HepG2 (cell line): Measurements from ENCODE around the gene SEL1L2. TPM values are rescaled to one million over a fixed set of nuclear protein-coding genes. Genes with fewer than 3 reads are reported as not detected.

Source experiments
- ATAC-seq: fragments of 200-7000 bp; cut with Tn5 transposase; 3 replicates; pipeline ENCODE4 v1.9.1; 2020; ENCODE audit warnings: mild to moderate bottlenecking, moderate library complexity
- BruUV-seq: library from RNA; stranded (reverse); fragments of 400-500 nt; replicated peaks from 2 replicates; lab custom pipeline; 2021; lab: Mats Ljungman, UMichigan
- CTCF ChIA-PET: fragments of 300-600 bp; formaldehyde crosslinking; extraction: SDS; loops from one replicate; lab custom pipeline; 2021; ENCODE audit warnings: low total read pairs, inconsistent platforms, low intra/inter-chr PET ratio; lab: Yijun Ruan, JAX
- POLR2A ChIA-PET: fragments of 350-600 bp; sonication (Branson Sonifier 250); formaldehyde crosslinking; loops from one replicate; lab custom pipeline; 2020; ENCODE audit warnings: antibody characterized with exemption, inconsistent platforms; lab: Yijun Ruan, JAX
- DNase-seq: peaks from one replicate; pipeline ENCODE4 v3.0.0-alpha.2; 2015; ENCODE audit warnings: low spot score
- FAIRE-seq: peaks from 3 replicates; lab custom pipeline; 2011; peaks lifted over from hg19 to GRCh38; lab: Jason Lieb, UNC
- H2AFZ ChIP-seq: one replicate; pipeline ENCODE4 v1.6.1; 2011; ENCODE audit warnings: low read length, inconsistent platforms
- H3K27ac ChIP-seq: fragments of 300-600 bp; 3 replicates; pipeline ENCODE4 v1.8.0; 2011; ENCODE audit warnings: mixed run types, mild to moderate bottlenecking, mixed read lengths, low read length, inconsistent platforms; ENCODE audit not compliant: insufficient read depth; ENCODE audit errors: extremely low read length
- H3K27me3 ChIP-seq, 2 experiments: fragments of 200-600 bp in 1 of 2; 2 replicates in 1 of 2; 3 replicates in 1 of 2; pipeline versions ENCODE4 v1.6.0 to v1.8.0; 2011; ENCODE audit warnings: low read length in 2 of 2, mild to moderate bottlenecking in 2 of 2, moderate library complexity in 2 of 2, inconsistent platforms in 1 of 2; ENCODE audit not compliant: insufficient read depth in 2 of 2, control insufficient read depth in 1 of 2
- H3K36me3 ChIP-seq, 2 experiments: fragments of 200-600 bp in 1 of 2; replicated peaks in 1 of 2; 2 replicates in 1 of 2; 3 replicates in 1 of 2; pipeline versions ENCODE4 v1.5.1 to v1.8.0; 2011; ENCODE audit warnings: low read length in 2 of 2, inconsistent platforms in 1 of 2; ENCODE audit not compliant: insufficient read depth in 2 of 2, control insufficient read depth in 1 of 2
- H3K4me1 ChIP-seq: 2 replicates; pipeline ENCODE4 v1.5.1; 2012; ENCODE audit warnings: low read length, inconsistent platforms; ENCODE audit not compliant: insufficient read depth
- H3K4me2 ChIP-seq: 2 replicates; pipeline ENCODE4 v1.6.0; 2011; ENCODE audit warnings: low read depth, low read length, inconsistent platforms
- H3K4me3 ChIP-seq, 3 experiments: fragments of 200-600 bp in 1 of 3; sonication (generic), shearing (Covaris generic) in 1 of 3; replicated peaks in 1 of 3; 2 replicates each; pipeline ENCODE4 v1.5.1; 2011 to 2016; ENCODE audit warnings: low read length in 3 of 3, inconsistent platforms in 2 of 3, low read depth in 2 of 3, mild to moderate bottlenecking in 2 of 3, control low read depth in 1 of 3, mixed read lengths in 1 of 3; ENCODE audit not compliant: insufficient read depth in 1 of 3
- H3K79me2 ChIP-seq: one replicate; pipeline ENCODE4 v1.6.1; 2011; ENCODE audit warnings: low read length, inconsistent platforms; ENCODE audit not compliant: insufficient read depth
- H3K9ac ChIP-seq: 2 replicates; pipeline ENCODE4 v1.6.0; 2011; ENCODE audit warnings: mild to moderate bottlenecking, low read depth, low read length, inconsistent platforms; ENCODE audit not compliant: insufficient read depth
- H3K9me3 ChIP-seq: 2 replicates; pipeline ENCODE4 v1.5.1; 2012; ENCODE audit warnings: mild to moderate bottlenecking, low read length
- H4K20me1 ChIP-seq: 2 replicates; pipeline ENCODE4 v1.6.0; 2011; ENCODE audit warnings: inconsistent platforms, mild to moderate bottlenecking, low read length, moderate library complexity; ENCODE audit not compliant: insufficient read depth
- HOMEZ ChIP-seq: IDR thresholded peaks from 2 replicates; pipeline ENCODE4 v1.6.1; 2016; ENCODE audit warnings: low read depth
- NR1H2 ChIP-seq: sonication (generic); formaldehyde crosslinking; IDR thresholded peaks from 2 replicates; pipeline ENCODE4 v1.8.1; 2022; ENCODE audit warnings: low read depth, missing genetic modification reagents, borderline replicate concordance
- SMYD3 ChIP-seq: sonication (generic); formaldehyde crosslinking; IDR thresholded peaks from 2 replicates; pipeline ENCODE4 v1.8.1; 2023; ENCODE audit warnings: mild to moderate bottlenecking, missing genetic modification reagents
- SNAPC5 ChIP-seq: sonication (generic); formaldehyde crosslinking; IDR thresholded peaks from 2 replicates; pipeline ENCODE4 v1.8.1; 2023; ENCODE audit warnings: mild to moderate bottlenecking, missing genetic modification reagents, borderline replicate concordance
- THYN1 ChIP-seq: sonication (generic); formaldehyde crosslinking; IDR thresholded peaks from 2 replicates; pipeline ENCODE4 v1.8.1; 2023; ENCODE audit warnings: low read depth, mild to moderate bottlenecking, moderate library complexity, missing genetic modification reagents, borderline replicate concordance
- ZNF562 ChIP-seq: sonication (generic); formaldehyde crosslinking; IDR thresholded peaks from 2 replicates; pipeline ENCODE4 v1.8.0; 2022; ENCODE audit warnings: missing genetic modification reagents, borderline replicate concordance
- WGBS: methylation state at CpG from one replicate; pipeline ENCODE4 v1.1.6; 2017; ENCODE audit warnings: low lambda C conversion rate; 5-methylcytosine and 5-hydroxymethylcytosine counted together
- in situ Hi-C: cut with HindIII; loops from 2 replicates; pipeline ENCODE4 v1.10.0; 2017; ENCODE audit warnings: low pct_unique_long_range_greater_than_20kb; ENCODE audit not compliant: extremely low pct_ligation_motif_present
- intact Hi-C: fragments of 100-400 bp; cut with micrococcal nuclease; formaldehyde crosslinking; loops from one replicate; pipeline ENCODE4 v1.10.0; 2022; ENCODE audit not compliant: unreplicated experiment
- polyA plus RNA-seq, 8 experiments: library from polyadenylated mRNA; depleted of rRNA in 3 of 8; stranded (reverse) in 7 of 8; unstranded in 1 of 8; fragments of >200 nt; fragmentation: Illumina TruSeq in 4 of 8; extraction: Trizol in 4 of 8; gene quantifications; 2 replicates each; pipeline versions ENCODE4 v1.2.1 to v1.2.3, GENCODE V29; 2011 to 2016; ENCODE audit warnings: low read depth in 4 of 8, missing spikeins in 1 of 8, mixed read lengths in 1 of 8; ENCODE audit not compliant: insufficient read depth in 1 of 8
- total RNA-seq, 5 experiments: library from RNA; depleted of rRNA; stranded (reverse); fragments of >200 nt; fragmentation: Illumina TruSeq; extraction: Trizol; gene quantifications; 2 replicates each; pipeline ENCODE4 v1.2.3, GENCODE V29; 2016; ENCODE audit warnings: low read depth in 1 of 5
- TF ChIP-seq, protein P1 (sequence below): IDR thresholded peaks from 2 replicates; pipeline ENCODE4 v1.6.1; 2012; ENCODE audit warnings: low read length, improper control_type of control experiment
- TF ChIP-seq, protein P2 (sequence below): IDR thresholded peaks from 2 replicates; pipeline ENCODE4 v1.6.1; 2018; ENCODE audit warnings: missing genetic modification reagents

The SEL1L2 gene
- total and polyA plus RNA-seq, 2 of the 13 experiments (the other 11 are each of a cell fraction or from before 2014, with no cell fraction given), result not detected

DNA sequence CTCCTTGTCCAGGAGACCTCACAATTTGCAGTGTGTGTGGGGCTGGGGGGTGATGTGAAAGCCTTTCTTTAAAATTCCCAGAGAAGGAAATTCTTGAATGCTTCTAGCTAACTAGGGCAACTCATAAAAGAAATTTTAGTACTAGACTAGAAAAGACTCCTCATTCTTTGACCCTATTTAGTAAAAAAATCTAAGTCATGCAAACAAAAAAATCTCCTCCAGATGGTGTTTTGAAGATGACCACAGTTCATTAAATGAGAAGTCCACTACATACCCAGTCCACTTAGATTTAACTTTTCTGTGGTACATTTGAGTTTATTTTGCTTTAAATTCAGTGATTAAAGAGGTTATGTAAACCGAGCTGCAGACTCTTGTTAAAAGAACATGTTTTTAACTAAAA is 138.1 kb downstream of the SEL1L2 start:
- Histone ChIP-seq H3K9ac (no peak overlapping the region), H3K36me3 (no peaks in the 10 kb centered on the region), H4K20me1 (no peaks in the 10 kb centered on the region), H3K9me3 (no peaks in the 10 kb centered on the region), H3K4me3 (no peak overlapping the region), H2AFZ (no peak overlapping the region), H3K79me2 (no peaks in the 10 kb centered on the region), H3K27ac (no peak overlapping the region), H3K27me3 (peaks cover 2 to 14% of the 10 kb centered on the region in 2 experiments; a peak in 3 of 5 replicates), H3K4me1 (no peaks in the 10 kb centered on the region), H3K4me2 (no peak overlapping the region)
- ChIA-PET POLR2A (no interaction called here), CTCF (no interaction called here)
- no peak for ATAC-seq
- in situ Hi-C loops (no loop called here), intact Hi-C loops (no loop called here)
- no peak for FAIRE-seq
- BruUV-seq, result no TSS peak
- 3% methylated on average over 1 of the region's 1 CpG for WGBS
- no peak for DNase-seq
- TF ChIP-seq SNAPC5 (CRISPR knock-in tag), result no peak
- no peak for TF ChIP-seq HOMEZ (CRISPR knock-in tag)
- TF ChIP-seq, protein P1, sequence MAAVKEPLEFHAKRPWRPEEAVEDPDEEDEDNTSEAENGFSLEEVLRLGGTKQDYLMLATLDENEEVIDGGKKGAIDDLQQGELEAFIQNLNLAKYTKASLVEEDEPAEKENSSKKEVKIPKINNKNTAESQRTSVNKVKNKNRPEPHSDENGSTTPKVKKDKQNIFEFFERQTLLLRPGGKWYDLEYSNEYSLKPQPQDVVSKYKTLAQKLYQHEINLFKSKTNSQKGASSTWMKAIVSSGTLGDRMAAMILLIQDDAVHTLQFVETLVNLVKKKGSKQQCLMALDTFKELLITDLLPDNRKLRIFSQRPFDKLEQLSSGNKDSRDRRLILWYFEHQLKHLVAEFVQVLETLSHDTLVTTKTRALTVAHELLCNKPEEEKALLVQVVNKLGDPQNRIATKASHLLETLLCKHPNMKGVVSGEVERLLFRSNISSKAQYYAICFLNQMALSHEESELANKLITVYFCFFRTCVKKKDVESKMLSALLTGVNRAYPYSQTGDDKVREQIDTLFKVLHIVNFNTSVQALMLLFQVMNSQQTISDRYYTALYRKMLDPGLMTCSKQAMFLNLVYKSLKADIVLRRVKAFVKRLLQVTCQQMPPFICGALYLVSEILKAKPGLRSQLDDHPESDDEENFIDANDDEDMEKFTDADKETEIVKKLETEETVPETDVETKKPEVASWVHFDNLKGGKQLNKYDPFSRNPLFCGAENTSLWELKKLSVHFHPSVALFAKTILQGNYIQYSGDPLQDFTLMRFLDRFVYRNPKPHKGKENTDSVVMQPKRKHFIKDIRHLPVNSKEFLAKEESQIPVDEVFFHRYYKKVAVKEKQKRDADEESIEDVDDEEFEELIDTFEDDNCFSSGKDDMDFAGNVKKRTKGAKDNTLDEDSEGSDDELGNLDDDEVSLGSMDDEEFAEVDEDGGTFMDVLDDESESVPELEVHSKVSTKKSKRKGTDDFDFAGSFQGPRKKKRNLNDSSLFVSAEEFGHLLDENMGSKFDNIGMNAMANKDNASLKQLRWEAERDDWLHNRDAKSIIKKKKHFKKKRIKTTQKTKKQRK, result no peak
- no peak for TF ChIP-seq ZNF562 (CRISPR knock-in tag)
- TF ChIP-seq THYN1 (CRISPR knock-in tag), result no peak
- TF ChIP-seq SMYD3, result no peak
- TF ChIP-seq, protein P2, sequence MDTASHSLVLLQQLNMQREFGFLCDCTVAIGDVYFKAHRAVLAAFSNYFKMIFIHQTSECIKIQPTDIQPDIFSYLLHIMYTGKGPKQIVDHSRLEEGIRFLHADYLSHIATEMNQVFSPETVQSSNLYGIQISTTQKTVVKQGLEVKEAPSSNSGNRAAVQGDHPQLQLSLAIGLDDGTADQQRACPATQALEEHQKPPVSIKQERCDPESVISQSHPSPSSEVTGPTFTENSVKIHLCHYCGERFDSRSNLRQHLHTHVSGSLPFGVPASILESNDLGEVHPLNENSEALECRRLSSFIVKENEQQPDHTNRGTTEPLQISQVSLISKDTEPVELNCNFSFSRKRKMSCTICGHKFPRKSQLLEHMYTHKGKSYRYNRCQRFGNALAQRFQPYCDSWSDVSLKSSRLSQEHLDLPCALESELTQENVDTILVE (CRISPR knock-in tag), result no peak
- TF ChIP-seq NR1H2 (CRISPR knock-in tag), result no peak
